ENCODE measurements around the gene PHF21B.
"Not testable (repeated sequence)": the region's sequence is repeated elsewhere in the genome, so short reads cannot be mapped to it uniquely, and the experiment has no call there.

PHF21B gene

DNA sequence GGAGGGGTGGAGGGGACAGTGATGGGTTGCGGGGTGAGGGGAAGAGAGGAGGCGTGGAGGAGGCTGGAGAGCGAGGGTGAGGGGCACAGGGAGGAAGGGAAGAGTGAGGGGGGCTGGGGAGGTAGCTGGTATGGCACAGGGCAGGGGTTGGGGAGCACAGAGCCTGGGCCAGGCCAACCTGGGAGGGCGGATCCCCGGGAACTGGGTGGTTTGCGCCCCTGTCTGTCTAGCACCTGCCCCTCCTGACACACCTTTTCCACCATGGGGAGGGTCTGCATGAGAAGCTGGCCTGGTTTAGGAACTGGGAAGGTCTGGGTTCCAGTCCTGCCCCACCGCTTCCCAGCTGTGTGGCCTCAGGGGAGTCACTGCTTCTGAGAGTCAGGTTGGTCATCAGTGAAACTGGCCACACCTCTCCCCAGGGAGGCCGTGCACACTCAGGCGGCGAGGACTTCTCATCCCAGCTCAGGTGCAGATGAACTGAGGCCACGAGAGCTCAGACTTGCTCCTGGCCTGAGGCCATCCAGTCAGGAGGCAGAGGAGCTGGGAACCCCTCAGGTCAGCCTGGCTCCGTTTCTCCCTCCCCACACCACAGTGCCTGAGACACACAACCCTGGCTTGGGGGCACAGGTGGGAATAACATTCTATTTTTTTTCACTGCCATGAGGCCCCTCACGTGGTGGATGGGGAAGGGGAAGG is 95.6 kb downstream of the PHF21B start:
- DNase-seq, result no peak

DNA sequence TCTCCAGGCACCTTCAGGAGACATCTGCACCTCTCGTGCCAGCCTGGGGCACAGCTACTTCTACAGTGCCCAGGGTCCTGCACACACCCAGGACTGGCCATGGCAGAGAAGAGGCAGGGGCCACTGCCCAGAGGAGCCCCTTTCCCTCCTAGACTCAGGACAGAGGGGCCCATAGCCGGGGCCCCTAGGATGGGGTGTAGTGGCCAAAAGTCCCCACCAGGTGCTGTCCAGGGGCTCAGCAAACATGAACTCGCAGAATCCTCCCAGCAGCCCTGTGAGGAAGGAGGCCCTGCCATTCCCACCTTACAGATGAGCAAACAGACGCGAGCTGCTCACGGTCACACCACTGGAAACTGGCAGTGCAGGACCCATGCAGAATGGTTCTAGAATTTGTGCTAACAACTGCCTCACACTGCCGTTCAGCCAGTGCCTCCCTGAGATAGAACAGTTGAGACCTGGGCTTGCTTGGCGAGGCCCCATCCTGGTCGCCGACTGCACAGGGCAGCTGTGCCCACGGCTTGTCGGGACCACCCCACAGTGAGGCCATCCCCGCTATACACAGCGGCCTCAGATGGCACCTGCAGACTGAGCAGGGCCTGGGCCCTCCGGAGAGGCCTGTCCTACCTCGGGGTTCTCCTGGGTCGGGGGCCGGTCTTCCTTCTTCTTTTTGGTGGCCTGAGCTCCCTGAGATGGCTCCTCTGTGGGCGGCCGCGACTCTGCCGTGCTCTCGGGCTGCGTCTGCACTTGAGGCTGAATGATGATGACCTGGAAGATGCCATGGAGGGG is 96.4 kb downstream of the PHF21B start:
- no peak for DNase-seq

DNA sequence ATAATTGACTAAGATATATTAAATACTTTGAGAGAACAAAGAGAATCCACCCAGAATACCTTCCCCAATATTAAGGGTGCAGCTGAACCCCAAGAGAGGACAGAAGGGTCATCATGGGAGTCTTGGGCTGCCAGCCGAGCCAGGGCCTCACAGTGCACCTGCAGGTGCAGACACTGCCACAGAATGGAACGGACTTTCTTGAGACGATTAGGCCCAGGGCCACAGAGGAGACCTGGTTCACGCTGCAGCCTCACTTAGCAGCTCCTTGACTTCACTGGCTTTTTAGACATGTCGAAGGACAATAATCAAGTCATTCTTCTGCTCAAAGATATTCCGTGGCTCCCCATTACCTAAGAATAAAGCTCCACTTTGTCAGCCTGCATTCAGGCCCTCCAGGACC is 100.6 kb downstream of the PHF21B start:
- DNase-seq, result no peak

DNA sequence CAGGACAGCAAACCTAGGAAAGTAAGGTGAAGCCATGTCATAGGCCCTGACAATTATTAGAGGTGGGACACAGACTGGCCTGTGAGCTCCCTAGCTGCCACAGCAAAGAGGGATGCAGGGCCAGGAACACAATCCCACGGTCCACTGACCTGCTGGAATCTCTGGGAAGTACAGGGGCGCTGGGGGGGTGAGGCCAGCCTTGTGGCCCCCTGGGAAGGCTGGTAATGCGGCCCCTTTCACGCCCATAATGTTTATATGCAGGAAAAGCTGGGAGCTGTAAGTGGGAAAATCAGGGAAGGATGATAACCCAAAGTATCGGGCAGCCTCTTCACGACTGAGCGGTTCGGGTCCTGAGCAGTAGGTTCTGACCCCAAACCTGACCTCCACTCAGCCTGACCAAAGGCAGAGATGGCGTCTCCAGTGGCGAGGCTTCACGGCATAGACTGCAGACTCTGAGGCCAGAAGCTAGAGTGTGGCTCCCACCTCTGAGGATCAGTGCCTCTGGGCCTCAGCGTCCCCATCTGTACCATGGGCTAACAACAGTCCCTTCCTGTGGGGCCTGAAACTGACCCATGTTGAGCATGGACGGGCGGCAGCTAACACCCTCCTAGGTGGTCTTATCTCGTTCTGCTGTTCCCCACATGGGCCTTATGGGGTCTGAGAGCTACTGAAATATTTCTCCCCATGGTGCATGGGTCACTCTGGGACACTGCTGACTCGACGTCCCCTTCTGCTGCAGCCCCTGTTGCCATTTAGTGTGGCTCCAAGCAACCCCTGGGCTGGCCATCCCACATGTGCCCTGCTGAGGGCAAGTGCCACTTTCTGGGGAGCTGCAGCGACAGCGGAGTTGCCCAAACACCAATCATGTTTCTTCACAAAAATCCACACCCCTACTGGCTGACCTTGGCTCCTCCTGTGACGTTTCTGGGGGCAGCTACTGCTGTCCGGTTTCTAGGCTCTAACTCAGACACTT is 101.8 kb downstream of the PHF21B start:
- DNase-seq, result no peak

DNA sequence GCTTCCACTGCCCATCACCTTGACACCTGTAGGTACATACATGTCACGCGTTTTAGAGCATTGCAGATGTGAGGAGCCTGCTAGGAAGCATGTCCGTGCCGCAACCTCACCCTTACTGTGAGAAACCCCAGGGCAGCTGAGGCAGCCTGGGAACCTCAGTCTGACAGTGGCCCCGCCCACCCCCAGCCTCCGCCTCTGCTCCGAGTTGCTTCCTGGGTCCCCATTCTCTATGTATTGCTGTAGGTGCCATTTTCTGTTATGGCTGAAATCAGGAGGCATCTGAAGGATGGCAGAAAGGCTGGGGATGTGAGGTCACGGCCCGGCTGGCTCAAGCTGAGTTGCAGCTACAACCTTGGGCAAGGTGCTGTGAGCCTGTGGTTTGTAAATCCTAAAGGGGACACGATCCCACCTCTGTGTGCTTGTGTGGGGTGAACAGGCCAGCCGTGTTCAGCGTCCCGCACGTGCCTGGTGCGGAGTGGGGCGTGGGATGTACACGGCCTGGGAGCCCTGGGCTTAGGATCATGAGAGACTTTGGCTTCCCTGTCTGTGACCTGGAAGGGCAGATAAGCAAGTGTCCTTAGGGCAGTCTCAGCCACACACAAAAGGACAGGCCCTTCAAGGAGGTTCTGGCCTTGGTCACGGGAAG is 102.7 kb downstream of the PHF21B start:
- no peak for DNase-seq

DNA sequence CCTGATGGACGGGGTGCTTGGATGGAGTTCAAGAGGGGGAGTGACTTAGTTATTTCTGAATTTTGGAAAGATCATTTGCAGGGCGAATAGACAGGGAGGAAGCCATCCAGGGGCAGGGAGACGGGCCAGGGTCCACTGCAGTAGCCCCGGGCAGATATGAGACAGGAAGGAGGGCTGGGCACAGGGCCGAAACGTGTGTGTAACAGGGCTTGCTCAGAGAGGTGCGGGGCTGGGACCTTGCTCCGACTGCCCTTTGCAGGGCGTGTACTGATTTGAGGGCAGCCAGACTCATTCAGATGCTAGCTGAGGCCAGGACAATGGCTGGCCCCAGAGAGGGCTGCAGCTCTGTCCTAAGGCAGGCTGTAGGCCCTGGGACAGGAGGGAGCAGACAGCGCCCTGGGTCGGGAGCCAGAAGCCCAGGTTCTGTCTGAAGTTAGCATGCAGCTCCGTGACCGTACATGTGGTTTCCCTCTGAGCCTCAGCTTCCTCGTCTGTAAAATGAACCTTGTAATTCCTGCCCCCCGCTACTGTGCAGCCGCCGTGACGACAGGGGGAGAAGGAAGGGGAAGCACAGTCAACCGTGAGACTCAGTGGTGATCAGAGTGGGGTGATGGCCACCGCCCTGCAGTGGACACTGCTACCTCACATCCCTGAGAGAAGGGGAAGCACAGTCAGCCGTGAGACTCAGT is 103.4 kb downstream of the PHF21B start:
- DNase-seq, result no peak

DNA sequence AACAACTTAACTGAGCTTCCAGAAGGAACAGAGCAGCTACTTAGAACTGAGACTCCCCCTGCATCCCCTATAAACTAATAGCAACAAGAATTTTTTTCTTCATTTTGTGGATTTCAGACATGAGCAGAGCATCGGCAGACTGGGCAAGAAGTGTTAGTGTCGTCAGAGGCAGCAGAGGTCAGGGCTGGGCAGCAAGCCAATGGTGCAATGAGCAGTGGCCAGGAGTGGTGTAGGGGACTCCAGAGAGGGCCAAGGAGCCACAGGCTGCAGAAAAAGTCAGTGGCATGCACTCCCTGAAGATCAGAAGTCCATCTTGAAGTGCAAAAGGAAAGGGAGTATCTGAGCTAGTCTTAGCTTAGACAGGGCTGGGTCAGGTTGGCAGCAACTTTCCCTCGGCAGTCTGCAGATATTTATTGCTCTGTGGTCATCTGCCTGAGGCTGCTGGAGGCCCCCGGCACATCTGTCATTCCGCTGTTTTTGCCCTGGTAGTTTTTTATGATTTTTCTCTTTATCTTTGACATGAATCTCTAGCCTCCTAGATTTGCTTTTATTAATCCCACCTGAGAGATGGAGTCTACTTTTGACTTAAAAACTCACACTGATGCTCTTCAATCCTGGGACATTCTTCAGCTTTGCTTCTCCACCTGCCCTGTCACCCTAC is 105.2 kb downstream of the PHF21B start:
- DNase-seq, result not testable (repeated sequence)

DNA sequence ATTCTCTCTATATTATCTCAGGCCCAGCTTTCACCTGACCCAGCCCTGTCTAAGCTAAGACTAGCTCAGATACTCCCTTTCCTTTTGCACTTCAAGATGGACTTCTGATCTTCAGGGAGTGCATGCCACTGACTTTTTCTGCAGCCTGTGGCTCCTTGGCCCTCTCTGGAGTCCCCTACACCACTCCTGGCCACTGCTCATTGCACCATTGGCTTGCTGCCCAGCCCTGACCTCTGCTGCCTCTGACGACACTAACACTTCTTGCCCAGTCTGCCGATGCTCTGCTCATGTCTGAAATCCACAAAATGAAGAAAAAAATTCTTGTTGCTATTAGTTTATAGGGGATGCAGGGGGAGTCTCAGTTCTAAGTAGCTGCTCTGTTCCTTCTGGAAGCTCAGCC is 106.6 kb downstream of the PHF21B start:
- DNase-seq, result not testable (repeated sequence)

DNA sequence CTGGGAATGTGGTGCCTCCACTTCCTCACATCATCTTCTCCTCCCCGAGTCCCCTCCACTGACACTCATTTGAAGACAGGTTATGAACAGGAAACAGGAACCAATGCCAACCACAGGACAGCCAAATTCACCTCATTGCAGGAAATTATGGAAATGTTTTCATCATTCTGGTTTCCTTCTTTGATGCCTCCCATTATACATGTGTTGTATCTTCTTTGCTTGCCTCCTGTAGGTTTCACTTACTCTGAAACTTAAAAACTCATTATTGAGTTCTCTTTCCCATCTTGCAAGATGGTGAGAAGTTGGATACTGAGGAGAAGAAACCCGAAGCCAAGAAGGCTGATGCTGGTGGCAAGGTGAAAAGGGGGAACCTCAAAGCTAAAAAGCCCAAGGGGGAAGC is 108.5 kb downstream of the PHF21B start:
- no peak for DNase-seq

DNA sequence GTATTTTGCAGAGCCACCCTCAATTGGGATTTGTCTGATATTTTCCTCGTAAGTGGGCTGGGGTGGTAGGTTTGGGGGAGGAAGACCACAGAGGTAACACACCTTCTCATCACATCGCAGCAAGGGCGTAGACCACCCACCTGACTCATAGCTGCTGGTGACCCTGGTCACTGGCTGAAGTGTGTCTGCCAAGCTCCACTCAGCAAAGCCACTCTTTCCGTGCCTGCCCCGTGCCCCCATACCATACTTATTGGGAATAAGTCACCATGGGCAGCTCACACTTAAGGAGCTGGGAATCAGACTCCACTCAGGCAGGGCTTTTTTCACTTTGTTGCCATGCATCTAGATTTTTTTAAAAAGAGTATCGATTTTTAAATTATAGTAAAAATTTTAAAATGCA is 111.6 kb downstream of the PHF21B start:
- no peak for DNase-seq

DNA sequence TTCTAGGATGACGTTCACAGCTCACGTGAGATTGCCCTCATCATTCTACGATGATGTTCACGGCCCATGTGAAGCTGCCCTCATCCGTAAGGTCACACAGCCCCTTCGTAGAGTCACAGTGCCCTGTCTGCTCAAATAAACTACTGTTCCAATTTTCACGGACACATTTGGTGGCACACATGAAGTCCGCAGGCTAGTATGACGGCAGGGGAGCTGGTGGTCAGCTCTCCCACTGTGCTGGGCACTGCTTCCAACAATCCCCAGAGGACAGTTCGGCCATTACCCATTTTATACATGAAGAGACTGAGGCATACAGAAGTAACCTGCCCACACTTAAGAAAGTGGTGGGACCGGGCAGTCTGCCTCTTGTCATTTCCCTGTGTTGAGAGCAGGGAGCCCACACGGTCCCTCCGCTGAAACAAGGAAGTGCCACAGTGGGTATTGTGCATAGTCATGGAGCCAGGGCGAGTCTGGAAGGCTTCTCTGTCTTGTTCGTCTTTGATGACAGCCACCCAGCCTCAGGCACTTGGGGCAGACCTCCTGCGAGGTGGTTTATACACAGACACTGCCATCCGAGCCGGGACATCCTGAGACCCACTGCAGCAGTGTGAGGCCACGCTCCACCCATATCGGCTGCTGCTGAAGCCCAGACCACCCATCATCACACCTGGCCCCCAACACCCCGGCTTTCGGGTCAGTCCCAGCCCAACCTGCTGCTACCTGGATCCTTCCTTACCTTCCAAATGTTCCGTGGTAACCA is 114.3 kb downstream of the PHF21B start:
- DNase-seq, result no peak

DNA sequence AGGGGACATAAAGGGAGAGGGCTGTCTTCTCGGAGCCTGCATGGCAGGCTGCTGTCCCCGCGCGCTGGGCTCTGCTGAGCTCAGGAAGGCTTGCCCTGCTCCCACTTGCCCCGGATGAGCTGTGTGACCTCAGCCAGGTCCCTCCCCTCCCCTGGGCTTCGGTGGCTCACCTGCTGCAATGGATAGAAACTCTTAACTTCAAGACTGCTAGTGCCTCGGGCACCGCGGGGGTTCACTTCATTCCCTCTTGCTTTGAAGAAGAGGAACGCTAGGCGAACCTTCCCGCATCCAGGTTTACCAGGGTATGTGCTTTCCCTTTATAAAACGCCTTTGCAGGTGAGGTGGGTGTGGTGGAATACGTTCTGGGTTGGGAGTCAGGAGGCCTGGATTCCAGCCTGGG is 115.0 kb downstream of the PHF21B start:
- DNase-seq, result no peak

DNA sequence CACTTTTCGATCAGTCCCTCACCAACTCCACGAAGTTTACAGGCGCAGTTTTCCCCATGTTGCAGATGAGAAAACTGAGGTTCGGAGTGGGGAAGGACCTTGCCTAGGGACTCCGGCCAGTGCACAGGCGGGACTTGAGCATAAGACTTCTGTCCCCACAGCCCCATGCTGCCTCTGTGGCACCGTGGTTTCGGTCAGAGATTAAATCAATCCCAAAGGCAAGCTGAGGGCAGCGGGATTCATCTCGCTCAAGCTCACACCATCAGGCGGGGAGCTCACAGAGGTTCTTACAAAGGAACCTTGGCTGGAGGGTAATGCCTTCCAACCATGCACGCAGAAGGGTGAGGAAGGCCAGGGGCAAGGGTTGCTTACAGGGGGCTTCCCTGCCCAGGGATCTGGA is 115.5 kb downstream of the PHF21B start:
- DNase-seq, result no peak

DNA sequence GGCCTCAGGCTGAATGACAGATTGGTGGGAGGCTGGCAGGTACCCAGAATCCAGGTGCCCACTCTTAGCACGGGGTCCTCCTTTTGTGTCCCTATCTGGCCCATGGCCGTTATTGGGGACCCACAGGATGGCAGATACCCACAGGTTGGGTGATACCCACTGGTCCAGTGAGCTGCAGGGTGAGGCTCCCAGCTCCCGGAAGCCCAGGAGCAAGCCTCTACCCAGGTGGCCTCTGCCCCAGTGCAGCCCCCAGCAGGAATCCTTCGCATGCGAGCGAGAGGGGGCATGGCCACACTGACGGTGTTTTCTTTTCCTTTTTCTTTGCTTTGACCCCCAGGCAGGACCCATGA is 116.1 kb downstream of the PHF21B start:
- DNase-seq, result no peak

DNA sequence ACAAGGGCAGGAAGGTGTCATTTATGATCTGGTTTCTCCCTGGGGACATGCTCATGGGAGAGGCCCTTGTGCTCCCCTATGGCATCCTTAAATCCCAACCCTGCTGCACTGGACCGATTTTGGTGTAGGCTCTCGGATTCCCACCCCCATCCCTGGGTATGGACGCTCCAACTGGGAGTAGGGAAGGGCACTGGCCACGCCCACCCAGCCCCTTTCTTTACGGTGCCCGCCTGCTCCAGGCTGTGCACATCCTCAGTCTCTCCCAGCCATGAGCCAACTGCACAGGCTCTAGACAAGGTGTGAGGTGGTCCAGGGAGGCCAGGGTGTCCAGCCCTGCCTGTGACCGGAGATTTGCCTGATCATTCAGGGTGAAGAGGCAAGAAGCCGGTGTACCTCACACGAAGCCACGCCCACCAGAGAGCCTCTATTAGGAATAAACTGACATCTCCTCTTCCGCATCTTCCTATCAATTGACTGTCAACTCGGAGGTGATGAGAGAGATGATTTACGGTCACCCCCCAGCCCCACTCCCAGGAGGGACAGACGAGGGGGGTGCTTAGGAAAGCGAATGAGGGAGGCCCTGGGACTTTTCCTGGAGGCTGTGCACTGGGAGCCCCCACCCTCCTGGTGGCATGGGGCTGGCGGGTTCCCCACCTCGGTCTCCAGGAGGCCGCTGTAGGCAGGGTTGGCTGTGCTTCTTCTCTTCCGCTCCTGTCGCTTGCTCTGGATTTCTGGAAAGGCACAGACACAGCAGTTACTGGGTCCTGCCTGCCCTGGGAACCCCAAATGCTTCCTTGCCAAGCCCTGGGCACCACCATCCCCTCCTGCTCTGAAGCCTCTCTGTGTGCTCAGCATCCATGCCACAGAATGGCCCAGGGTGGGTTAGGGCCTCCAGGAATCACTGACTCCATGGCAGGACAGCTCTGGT is 116.7 kb downstream of the PHF21B start:
- DNase-seq, result no peak

DNA sequence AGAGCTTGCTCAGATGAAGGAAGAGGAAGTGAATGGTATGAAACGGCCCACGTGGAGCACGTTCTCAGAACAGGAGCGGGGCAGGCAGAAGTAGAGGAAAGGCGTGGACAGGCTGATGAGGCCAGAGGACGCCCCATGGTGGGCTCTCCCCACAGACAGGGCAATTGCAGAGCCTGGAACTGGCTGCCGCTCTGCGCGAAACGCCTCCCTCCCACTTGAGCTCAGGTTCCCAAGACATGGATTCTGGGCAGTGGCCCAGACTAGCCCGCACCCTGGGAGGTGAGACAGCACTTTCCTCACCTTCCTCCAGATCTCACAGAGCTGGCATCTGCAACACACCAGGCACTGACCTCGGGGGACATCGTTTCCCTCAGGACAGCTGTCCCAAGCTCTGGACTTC is 117.6 kb downstream of the PHF21B start:
- DNase-seq, result no peak

DNA sequence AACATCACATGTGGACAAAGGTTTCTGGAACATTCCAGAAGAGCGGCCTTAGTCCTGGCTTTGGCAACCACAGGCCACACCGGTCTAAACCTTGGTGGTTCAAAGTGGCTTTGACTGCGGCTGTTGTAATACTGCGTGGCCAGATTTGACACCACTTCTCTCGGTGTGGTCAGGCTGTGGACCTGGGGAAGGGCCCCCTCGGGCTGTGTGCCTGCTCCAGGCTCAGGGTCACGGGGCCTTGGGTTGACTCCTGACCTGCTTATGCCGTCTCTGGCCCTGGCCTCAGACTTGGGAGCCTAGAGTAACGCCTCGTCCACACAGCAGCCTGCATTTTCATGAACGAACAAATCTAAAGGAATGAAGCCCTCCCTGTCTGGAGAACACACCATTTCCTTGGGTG is 118.0 kb downstream of the PHF21B start:
- no peak for DNase-seq

DNA sequence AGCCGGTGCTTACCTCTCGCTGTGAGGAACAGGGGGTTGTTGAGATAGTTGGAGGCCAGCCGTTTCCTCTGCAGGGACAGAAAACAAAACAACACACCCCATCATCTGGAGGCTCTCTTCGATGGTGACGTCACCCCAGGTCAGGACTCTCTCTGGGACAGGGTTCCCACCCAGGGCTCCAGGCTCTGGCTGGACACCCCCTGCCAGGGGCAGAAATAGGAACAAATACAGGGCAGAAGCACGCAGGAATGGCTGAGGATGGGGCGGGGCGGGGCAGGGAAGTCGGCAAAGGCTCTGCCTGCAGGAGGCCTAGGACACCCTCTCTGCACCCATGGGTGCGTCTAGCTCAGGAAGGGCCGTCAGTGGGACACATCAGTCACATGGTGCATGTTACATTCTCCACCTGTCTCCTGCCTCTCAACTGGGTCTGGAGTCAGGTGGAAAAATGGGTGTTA is 118.5 kb downstream of the PHF21B start:
- DNase-seq, result no peak

DNA sequence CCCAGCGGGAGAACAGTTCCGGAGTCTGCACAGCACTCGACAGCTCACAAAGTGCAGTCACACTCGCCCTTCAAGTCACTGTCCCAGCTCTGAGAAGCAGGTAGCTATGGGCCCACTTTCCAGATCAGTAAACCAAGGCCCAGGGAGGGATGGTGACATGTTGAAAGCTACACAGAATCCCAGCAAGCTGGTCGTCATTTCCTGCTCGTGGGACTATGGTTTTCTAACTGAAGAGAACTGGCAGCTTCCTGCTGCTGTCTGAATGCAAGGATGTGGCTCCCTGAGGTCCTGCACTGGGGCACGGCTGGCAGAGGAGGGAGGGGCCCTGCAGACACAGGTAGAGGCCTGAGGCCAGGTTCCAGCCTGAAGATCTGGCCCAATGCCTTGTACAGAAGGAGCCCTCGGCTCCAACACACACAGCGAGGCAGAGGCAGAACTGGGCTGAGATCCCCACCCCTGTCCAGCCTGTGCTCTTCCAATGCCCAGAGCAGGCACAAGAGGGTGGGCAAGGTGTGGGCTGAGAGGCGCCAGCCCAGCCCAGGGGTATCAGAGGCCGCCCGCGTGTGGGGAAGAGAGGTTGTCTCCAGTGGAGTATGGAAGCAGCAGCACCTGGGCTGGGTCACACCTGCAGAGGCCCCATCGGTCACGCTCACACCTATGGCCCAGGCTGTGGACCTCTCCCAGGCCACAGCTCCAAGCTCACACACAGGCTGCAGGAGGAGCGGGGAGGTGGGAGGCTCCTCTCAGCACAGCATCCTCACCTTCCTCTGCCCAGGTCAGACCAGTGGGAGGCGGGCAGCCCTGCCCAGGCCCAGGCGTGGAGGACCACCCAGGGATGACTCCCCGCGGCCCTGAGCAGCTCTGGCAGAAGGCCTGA is 119.2 kb downstream of the PHF21B start:
- no peak for DNase-seq
